ENCODE results near the gene YDJC.

GRCh38 chr22:21640810-21641209 is 11.0 kb upstream of the YDJC start:
- no peak for TF ChIP-seq CTCF (IDR thresholded peaks at IDR 0.05)
- no peak for TF ChIP-seq POLR2A (IDR thresholded peaks at IDR 0.05)
